ELR (cell line): Measurements from ENCODE around the gene APOBR.
"Not testable (repeated sequence)": the region's sequence is repeated elsewhere in the genome, so short reads cannot be mapped to it uniquely, and the experiment has no call there.

Source experiments
- DNase-seq: peaks from one replicate; pipeline ENCODE4 v3.0.0-alpha.2; 2015; ENCODE audit warnings: low read depth

APOBR gene

GRCh38 chr16:28526201-28527099 lies 32.0 kb downstream of the APOBR start:
- DNase-seq, result no peak

GRCh38 chr16:28527100-28527785 lies 32.8 kb downstream of the APOBR start:
- not testable (repeated sequence) for DNase-seq

GRCh38 chr16:28527985-28528384 lies 33.5 kb downstream of the APOBR start:
- DNase-seq, result no peak

- DNase-seq, result no peak
These were observed 34.0 kb downstream of the APOBR start for GRCh38 chr16:28528463-28528867.

GRCh38 chr16:28529124-28529523 lies 34.7 kb downstream of the APOBR start:
- DNase-seq, result no peak

- DNase-seq, result no peak
These were observed 37.6 kb downstream of the APOBR start for GRCh38 chr16:28531777-28532744.

- DNase-seq, result no peak
These were observed 38.7 kb downstream of the APOBR start for GRCh38 chr16:28532940-28533647.

GRCh38 chr16:28534542-28535373 lies 40.3 kb downstream of the APOBR start:
- DNase-seq, result no peak

- DNase-seq, result no peak
These were observed 42.6 kb downstream of the APOBR start for GRCh38 chr16:28537076-28537475.

GRCh38 chr16:28537964-28538732 lies 43.7 kb downstream of the APOBR start:
- DNase-seq, result no peak

- peak; percentile 51 for DNase-seq
These were observed 44.5 kb downstream of the APOBR start, which contains the start of gene NUPR1 for GRCh38 chr16:28538733-28539596. TSS of gene NUPR1 (minus strand) at chr16:28538974. CDS start at chr16:28538907, 67 bp downstream.

- DNase-seq, result no peak
These were observed 45.9 kb downstream of the APOBR start for GRCh38 chr16:28540346-28540745.

GRCh38 chr16:28542646-28543045 lies 48.2 kb downstream of the APOBR start:
- no peak for DNase-seq

- DNase-seq, result no peak
These were observed 48.6 kb downstream of the APOBR start for GRCh38 chr16:28543072-28543471.

- no peak for DNase-seq
These were observed 50.6 kb downstream of the APOBR start for GRCh38 chr16:28544998-28545397.

- not testable (repeated sequence) for DNase-seq
These were observed 51.5 kb downstream of the APOBR start for GRCh38 chr16:28545964-28546363.

GRCh38 chr16:28546626-28547025 lies 52.2 kb downstream of the APOBR start:
- DNase-seq, result no peak

GRCh38 chr16:28548306-28548802 lies 53.9 kb downstream of the APOBR start:
- DNase-seq, result no peak
